NCI-H524 treated with DMSO at 0.1 percent for 48 hours (cell line): Measurements from ENCODE around the gene PPP2R2B.
"Not testable (repeated sequence)": the region's sequence is repeated elsewhere in the genome, so short reads cannot be mapped to it uniquely, and the experiment has no call there.

Source experiments
- DNase-seq: peaks from one replicate; lab custom pipeline; 2025; lab: John Stamatoyannopoulos, UW

The PPP2R2B gene

GRCh38 chr5:146652547-146652946 lies 226.0 kb downstream of the PPP2R2B start:
- DNase-seq: no peak

DNA sequence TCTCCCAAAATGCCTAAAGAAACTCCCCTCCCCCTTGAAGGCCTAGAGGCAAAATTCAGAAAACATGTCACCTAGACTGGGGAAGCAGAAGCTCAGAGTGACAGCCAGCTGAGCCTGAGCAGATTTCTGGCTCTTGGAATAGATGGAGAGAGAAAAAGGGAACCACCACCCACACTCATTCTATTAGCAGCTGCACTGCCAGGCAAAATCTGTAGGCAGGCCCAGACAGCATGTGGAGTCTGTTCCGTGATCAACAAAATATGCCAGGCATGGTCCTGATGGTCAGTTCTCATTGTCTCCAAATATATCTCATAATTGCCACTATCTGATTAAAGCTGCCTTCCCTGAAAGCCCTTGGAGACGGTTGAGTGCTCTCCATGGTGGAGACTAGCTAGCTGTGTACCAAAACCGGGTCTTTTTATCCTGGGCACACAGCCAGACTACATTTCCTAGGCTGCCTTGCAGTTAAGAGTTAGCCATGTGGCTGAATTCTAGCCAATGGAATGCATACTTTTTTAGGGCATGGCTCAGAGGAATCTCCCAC lies 230.8 kb downstream of the PPP2R2B start:
- peak; percentile 76 for DNase-seq

DNA sequence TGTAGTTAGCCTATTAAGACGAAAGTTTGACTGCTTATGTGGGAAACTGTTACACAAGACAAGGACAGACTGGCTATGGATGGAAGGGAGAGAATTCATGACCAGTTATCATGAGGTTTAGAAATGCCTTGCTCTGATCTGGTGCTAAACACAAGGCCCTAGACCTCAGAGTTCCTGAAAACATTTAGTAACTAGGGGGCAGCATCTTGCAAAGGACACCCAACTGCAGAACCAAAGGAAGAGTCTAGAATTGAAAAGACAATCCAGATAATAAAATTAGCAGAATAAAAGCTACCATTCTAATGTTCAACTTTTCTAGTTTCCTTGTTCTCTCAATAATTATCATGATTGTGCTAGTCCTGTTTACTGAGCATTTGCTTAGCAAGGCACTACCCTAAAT lies 232.1 kb downstream of the PPP2R2B start:
- no peak for DNase-seq

GRCh38 chr5:146645342-146645741 lies 233.2 kb downstream of the PPP2R2B start:
- DNase-seq: no peak

GRCh38 chr5:146644831-146645230 lies 233.7 kb downstream of the PPP2R2B start:
- DNase-seq: no peak

- no peak for DNase-seq
Observed at GRCh38 chr5:146643776-146644175, 234.8 kb downstream of the PPP2R2B start.

- no peak for DNase-seq
Observed at GRCh38 chr5:146642410-146642809, 236.1 kb downstream of the PPP2R2B start.

GRCh38 chr5:146641941-146642340 lies 236.6 kb downstream of the PPP2R2B start:
- no peak for DNase-seq

GRCh38 chr5:146640285-146640896 lies 238.2 kb downstream of the PPP2R2B start:
- no peak for DNase-seq

- DNase-seq: no peak
Observed at GRCh38 chr5:146635443-146635842, 243.1 kb downstream of the PPP2R2B start.

DNA sequence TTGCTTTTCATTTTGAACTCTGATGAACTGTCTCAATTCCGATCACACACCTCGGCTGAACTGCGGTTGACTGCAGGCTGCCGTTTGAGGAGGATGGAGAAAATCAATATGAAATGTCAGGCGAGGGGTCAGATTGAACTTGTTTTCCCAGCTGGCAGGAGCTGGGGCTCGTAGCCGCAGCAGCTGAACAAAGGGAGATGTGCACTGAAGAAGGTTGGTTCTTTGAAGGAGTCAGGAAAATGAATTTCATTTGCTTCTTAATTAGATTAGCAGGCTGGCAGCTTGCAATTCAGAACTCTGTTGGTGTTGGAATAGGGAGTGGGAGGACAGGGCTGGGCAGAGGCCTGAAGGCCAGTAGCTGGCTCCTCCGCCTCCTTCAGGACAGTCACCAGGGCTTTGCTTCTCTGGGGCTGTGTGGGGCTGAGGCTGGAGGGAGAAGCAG lies 245.2 kb downstream of the PPP2R2B start:
- no peak for DNase-seq

DNA sequence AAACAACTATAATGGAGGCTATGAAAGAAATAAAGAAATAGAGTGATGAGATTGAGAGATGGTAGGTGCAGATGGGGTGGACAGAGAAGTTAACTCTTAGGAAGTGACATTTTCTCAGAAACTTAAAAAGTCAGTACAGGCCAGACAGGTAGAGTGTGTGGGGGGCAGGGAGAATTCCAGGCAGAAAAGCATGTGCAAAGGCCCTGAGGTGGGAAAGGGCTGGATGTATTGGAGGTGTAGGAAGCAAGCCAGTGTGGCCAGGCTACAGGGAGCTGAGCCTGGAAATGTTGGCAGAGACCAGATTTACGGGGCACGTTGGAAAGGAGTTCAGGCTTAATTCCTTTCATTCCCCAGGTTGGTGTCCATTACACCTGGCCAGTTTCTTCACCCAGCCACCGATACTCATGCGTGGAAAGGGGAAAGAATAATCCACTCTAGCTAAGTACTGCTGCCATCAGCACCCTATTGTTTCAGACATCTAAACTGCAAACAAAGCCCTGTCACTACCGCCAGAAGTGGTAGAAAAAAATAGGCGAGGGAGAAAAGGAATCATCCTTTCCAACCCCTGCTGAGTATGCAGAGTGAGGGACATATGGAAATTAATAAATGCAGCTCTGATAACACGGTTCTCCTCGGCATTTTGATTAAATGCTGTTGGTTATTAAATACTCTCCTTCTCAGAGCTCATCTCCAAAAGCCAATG lies 245.8 kb downstream of the PPP2R2B start:
- no peak for DNase-seq

- no peak for DNase-seq
Observed at GRCh38 chr5:146630472-146630871, 248.1 kb downstream of the PPP2R2B start.

DNA sequence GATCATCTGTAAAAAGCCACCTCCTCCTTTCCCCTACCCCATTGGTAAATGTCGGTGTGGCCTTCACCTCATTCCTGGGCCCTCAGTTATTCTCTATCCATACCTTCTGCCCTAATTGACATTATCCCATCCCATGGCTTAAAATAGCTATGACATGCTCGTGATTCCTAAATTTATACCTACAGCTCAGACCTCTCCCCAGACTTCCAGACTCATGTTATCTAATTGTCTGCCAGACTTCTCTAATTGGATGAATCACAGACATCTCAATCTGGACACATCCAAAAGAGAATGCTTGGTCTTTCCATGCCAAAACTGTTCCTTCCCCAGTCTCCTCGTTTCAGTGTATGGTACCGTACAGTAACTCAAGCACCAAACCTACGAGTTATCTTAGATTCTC lies 249.6 kb downstream of the PPP2R2B start:
- DNase-seq: no peak

GRCh38 chr5:146626936-146627335 lies 251.6 kb downstream of the PPP2R2B start:
- DNase-seq: no peak

GRCh38 chr5:146624179-146624578 lies 254.4 kb downstream of the PPP2R2B start:
- DNase-seq: no peak

DNA sequence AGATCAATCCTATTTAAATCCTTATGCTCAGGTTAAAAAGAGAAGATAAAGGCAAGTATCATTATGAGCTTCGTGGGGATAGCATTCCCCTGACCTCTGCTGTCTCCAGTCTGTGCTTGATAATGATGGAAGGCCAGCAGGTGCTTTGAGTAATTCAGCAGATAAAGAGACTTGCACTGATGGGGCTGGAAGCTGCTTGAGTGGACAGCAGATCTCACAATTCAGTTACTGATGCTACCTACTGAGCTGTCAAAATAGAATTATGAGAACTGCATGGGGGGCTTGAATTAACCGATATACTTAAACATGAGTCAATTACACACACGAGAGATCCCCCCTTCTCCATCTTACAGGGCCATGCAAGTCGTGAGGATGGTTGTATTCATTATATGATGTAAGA lies 254.9 kb downstream of the PPP2R2B start:
- no peak for DNase-seq

GRCh38 chr5:146623009-146623408 lies 255.5 kb downstream of the PPP2R2B start:
- DNase-seq: no peak

DNA sequence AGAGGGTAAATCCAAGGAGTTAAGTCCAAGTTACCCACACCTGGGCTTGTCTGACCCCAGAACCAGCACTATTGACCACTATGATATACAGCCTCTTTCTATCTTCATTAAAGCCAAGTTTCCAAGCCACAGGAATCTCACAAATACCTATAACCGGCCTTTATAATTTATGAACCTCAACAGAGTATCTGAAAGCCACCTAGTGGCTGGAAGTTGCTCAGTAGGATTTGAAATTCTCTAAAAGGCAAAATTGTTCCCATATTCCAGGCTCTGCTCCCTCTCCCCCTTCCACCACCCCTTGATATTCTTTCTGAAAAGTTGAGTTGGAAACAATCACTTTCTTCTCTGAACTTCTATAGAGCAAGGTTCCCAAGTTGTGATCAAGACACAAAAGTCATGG lies 256.2 kb downstream of the PPP2R2B start:
- DNase-seq: no peak

- peak; percentile 56 for DNase-seq
Observed at GRCh38 chr5:146620669-146621051, 257.9 kb downstream of the PPP2R2B start.

DNA sequence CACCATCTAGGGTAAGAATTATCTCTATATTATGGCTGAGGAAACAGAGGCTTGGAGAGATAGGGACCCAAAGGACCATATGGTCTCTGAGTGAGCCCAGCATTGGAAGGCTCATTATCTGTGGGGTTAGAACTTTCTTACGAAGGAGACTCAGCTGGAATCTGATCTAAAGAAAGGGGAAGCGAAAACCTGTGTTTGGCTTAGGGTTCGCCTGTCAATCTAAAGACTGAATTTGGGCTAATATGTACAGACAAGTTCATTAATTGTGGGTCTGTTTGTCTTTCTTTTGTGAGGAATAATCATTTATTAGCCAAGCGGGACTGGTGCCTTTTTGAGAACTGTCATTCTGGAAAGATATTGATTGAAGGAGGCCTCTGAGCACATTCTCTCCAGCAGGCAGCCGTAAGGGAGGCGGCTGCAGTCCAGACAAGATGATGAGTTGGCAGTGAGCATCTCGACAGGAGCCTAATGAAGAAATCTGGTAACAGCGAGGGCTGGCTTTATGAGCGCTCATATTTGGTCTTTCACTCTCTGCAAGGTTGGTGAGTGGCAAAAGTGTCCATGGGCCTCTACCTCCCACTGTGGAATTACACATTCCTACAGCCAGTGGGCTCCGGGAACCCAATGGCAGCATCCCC lies 258.4 kb downstream of the PPP2R2B start:
- no peak for DNase-seq

DNA sequence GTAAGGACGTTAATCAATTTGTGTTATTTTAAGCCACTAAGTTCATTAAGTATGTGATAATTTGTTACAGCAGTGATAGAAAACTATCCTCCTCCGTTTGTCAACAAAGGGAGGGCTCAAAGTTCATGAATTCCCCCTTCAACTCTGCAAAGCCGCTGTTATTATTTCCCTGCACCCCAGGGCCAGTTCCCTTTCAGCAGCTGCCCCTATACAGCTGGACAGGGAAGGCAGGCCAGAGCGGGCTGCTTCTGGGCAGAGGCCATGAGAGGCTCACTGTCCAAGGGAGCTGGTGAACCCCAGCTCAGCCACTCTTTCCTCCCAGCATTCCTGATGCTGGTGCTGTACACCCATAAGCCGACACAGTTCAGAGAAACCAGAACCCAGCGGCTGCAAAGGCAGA lies 260.1 kb downstream of the PPP2R2B start:
- DNase-seq: no peak

DNA sequence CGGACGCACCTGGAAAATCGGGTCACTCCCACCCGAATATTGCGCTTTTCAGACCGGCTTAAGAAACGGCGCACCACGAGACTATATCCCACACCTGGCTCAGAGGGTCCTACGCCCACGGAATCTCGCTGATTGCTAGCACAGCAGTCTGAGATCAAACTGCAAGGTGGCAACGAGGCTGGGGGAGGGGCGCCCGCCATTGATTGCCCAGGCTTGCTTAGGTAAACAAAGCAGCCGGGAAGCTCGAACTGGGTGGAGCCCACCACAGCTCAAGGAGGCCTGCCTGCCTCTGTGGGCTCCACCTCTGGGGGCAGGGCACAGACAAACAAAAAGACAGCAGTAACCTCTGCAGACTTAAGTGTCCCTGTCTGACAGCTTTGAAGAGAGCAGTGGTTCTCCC lies 268.8 kb downstream of the PPP2R2B start:
- not testable (repeated sequence) for DNase-seq
